HG02642 (cell line): ENCODE results near the gene GDAP2.
"Not testable (repeated sequence)": the region's sequence is repeated elsewhere in the genome, so short reads cannot be mapped to it uniquely, and the experiment has no call there.

Experiments
- ATAC-seq: cut with Tn5 transposase; IDR thresholded peaks from one replicate; pipeline ENCODE4 v1.9.1; 2021; ENCODE audit warnings: mild to moderate bottlenecking; ENCODE audit not compliant: unreplicated experiment, poor library complexity

The GDAP2 gene, protein sequence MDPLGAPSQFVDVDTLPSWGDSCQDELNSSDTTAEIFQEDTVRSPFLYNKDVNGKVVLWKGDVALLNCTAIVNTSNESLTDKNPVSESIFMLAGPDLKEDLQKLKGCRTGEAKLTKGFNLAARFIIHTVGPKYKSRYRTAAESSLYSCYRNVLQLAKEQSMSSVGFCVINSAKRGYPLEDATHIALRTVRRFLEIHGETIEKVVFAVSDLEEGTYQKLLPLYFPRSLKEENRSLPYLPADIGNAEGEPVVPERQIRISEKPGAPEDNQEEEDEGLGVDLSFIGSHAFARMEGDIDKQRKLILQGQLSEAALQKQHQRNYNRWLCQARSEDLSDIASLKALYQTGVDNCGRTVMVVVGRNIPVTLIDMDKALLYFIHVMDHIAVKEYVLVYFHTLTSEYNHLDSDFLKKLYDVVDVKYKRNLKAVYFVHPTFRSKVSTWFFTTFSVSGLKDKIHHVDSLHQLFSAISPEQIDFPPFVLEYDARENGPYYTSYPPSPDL

DNA sequence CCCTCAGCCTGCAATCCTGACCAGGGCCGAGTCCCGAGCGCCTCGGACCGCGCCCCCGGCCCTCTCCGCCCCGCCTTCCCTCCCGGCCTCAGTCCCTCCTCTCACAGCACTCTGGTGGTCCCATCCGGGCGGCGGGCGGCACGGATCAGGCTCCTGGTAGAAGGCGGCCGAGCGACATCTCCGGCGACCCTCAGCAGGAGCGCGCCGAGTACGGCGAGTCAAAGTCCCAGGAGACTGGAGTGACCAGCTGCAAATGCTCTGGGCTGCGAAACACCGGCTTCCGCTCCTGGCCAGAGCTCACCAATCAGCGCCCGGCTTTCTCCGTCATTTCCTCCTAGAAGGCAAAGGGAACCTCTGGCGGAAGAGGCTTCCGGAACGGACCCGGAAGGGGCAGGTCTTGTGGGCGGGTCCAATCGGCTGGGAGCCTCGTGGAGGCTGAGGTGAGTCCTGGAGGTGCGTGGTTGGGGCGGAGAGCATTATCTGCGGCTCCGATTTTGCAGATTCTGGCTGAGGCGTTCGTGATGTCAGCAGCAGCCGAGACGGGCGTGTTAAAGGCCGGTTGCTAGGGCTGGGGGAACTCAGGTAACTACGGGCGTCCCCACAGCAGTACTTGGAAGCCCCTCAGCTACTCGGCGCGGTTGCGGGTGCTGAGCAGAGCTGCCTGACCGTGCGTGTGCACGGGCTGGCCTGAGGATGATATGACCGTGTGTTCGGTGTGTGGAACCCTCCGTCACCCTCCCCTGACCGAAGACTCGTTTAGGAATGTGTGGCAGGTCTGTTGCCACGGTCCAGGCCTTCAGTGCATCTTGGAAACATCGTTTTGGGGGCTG lies at the start of gene GDAP2, which contains the start of gene WDR3:
TSS of gene GDAP2 (minus strand) at position 279 of the 830 bp plus-strand sequence. CDS start 9,264 bp downstream, outside the sequence.
TSS of gene WDR3 (plus strand) at position 397 of the 830 bp plus-strand sequence. CDS start 3,581 bp downstream, outside the sequence.
- ATAC-seq: peak; percentile 96

GRCh38 chr1:117976381-117976780 lies 47.0 kb upstream of the GDAP2 start:
- ATAC-seq: no peak

DNA sequence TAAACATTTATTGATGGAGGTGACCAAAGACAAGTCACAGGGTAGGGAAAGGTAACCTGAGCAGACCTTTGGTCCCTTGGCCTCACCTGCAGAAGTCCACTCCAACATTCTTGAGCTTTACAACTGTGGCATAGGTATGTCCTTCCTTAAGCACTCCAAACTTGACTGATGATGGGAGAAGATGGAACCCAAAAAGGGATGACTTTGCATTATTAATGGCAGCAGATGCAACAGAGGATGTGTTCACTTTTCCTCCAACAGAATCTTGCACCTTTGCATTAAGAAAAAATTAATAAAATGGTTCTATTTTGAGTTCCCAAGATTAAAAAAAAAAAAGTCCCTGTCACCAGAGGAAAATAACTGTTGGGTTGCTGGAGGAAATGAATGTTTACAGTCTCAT lies 42.4 kb upstream of the GDAP2 start:
- ATAC-seq: no peak

- ATAC-seq: no peak
Measured at GRCh38 chr1:117970252-117970651, 40.8 kb upstream of the GDAP2 start.

GRCh38 chr1:117967881-117968280 lies 38.5 kb upstream of the GDAP2 start:
- no peak for ATAC-seq

DNA sequence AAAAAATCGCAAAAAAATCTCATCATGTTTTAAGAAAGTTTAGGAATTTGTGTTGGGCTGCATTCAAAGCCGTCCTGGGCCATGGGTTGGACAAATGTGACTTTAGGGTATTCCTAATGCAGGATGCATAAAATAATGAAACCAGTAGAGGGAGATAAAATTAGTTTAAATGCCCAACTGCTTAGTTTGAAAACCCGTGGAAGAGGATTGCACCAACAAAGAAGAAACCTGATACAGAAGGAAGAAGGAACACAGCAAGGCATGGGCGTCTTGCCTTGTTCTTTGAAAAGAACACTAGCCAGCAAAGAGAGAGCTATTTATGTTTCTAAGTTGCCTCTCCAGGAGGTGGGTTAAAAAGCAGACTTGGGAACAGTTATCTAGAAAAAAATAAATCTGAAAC lies 38.1 kb upstream of the GDAP2 start:
- ATAC-seq: no peak

- no peak for ATAC-seq
Measured at GRCh38 chr1:117964290-117965038, 35.0 kb upstream of the GDAP2 start.

DNA sequence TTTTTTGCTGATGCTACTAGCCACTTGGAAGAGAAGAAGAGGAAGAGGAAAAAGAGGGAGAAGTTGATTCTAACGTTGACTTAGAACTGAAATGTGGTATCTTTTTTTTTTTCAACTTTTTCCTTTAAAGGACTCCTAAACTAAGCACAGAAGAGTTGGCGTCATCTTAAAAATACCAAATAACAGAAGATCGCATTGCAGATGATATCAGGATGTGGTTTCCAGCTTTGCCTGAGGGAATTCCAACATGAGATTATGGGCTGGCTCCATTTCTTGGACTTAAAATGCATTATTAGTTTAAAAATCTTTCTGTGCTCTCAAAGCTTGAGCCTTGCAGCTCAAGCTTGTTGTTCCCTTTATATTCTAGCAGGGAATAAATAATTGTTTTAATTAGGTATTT lies 29.9 kb upstream of the GDAP2 start:
- ATAC-seq: no peak

DNA sequence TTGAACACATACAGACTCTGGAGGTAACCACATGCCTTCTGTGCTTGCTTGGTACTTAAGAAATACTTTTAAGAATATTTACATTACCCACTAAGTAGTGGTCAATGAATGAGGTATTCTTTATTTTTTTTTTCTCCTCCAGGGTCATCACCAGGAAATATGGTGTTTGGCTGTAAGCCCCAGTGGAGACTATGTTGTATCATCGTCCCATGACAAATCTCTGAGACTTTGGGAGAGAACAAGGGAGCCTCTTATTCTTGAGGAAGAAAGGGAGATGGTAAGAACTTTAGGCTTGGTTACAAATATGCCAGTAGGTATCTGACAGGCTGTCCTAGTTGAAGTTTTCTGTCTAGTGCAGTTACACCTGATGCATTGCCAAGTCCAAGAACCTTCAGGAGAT lies 23.0 kb upstream of the GDAP2 start:
- ATAC-seq: no peak

DNA sequence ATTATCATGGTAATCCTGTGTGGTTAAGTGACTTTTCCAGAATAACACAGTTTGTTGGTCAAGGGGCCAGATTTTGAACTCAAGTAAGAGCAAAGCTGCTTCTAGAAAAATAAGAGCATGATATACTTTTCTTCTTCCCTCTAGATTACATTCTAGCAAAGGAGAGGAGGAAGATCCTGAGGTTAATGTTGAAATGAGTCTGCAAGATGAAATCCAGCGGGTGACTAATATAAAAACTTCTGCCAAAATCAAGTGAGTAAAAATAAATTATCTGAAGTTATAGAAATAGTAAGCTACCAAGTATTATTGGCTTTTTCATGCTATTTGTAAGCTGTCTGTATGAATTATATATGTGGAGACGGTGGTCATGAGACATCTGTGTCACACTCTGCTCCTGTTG lies 12.9 kb upstream of the GDAP2 start:
- ATAC-seq: no peak

- no peak for ATAC-seq
Measured at GRCh38 chr1:117933769-117934168, 4.3 kb upstream of the GDAP2 start.

GRCh38 chr1:117932576-117932975 lies 3.2 kb upstream of the GDAP2 start:
- ATAC-seq: no peak

DNA sequence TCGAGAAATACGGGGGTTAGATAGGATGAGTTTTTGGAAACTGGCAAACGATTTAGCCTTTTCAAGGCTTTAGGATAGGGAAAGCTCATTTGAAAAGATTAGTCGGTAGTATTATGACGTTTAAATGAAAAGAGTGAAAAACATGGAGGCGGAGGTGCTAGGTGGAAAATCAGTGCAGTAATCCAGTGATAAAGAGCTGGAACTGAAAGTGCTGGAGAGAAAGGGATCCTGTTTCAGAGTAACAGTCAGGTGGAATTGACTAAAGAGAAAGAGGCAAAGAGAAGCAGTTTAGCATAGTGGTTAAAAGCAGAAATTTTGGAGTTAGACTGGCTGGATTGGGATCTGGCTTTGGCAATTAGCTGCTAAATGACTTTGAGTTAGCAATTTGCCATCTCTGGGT lies 1.1 kb upstream of the GDAP2 start:
- ATAC-seq: no peak

DNA sequence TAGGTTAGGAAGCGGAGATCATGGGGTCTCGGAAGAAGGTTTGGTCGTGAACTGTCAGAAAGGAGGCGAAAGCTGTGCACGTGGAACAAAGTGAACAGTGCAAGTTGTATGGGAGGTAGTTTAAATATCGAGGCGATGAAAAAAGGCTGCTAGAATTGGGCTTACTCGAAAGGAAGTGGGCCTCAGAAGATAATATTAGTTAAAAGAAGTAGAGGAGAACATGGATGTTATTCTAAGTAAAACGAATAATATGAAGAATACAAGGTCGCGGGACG lies 689 bp upstream of the GDAP2 start:
- no peak for ATAC-seq

- ATAC-seq: peak; percentile 43
Measured at GRCh38 chr1:117928881-117929342, 509 bp downstream of the GDAP2 start.

DNA sequence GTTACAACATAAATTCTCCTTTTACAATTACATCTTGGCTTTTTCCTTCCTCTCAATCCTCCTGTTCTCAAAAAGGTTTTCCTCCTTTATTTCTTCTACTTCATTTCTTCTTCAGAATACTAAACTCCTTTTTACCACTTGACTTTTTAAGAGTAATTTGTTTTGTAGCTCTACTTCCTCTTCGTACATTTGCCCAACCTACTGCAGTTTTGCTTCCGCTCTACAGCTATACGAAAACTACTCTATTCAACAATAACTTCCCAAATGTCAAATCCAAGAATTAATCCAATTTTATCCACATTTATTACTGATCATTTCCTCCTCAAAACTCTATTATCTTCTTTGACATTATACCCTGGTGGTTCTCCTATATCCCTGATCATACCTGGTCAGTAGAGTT lies 3.4 kb downstream of the GDAP2 start:
- ATAC-seq: no peak

GRCh38 chr1:117922717-117923116 lies 6.7 kb downstream of the GDAP2 start:
- not testable (repeated sequence) for ATAC-seq

DNA sequence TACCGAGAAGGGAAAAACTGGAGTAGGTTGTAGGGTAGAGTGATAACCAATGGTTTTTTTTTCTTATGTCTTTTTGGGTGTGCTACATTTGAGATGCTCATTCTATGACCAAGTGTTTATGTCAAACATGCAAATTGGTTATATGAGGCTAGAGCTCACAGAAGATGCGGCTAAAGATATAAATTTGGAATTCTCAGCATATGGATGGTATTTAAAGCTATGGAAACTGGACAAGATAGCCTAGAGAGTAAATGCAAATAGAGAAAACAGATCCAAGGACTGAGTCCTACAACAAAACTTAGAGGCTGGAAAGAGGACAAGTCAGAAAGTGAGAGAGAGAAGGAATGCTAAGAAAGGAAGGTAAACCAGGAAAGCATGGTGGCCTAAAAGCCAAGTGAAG lies 7.4 kb downstream of the GDAP2 start:
- no peak for ATAC-seq

DNA sequence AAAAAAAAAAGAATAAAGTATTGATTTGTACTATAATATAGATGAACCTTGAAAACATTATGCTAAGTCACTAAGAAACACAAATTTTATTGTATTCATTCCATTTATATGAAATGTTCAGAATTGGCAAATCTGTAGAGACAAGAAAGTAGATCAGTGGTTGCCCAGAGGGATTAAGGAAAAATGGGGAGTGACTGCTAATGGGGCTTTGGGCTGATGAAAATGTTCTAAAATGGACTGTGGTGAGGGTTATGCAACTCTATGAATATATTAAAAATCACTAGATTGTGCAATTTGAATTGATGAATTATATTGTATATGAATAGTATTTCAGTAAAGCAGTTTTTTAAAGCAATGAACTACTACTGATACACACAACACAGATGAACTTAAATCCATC lies 10.0 kb downstream of the GDAP2 start:
- no peak for ATAC-seq

- ATAC-seq: no peak
Measured at GRCh38 chr1:117911051-117911450, 18.4 kb downstream of the GDAP2 start.

GRCh38 chr1:117905019-117905418 lies 24.4 kb downstream of the GDAP2 start:
- no peak for ATAC-seq
